HG02678 (cell line): ENCODE measurements around the gene ZNF14.
"Not testable (repeated sequence)": the region's sequence is repeated elsewhere in the genome, so short reads cannot be mapped to it uniquely, and the experiment has no call there.

Experiments used
- ATAC-seq: cut with Tn5 transposase; IDR thresholded peaks from one replicate; pipeline ENCODE4 v1.9.1; 2021; ENCODE audit warnings: mild to moderate bottlenecking, moderate library complexity; ENCODE audit not compliant: unreplicated experiment

Gene ZNF14

GRCh38 chr19:19696386-19696785 is 36.5 kb downstream of the ZNF14 start:
- no peak for ATAC-seq

DNA sequence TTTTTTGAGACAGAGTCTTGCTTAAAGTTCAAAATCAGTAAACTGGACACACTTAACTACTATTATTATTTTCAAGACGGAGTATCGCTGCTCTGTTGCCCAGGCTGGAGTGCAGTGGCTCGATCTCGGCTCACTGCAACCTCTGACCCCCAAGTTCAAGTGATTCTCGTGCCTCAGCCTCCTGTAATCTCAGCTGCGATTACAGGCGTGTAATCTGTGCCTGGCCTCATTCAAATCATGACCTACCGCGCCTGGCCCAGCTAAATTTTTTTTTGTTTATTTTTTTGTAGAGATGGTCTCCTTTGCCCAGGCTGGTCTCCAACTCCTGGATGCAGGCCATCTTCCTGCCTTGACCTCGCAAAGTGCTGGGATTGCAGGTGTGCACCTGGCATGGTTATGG is 41.2 kb downstream of the ZNF14 start:
- ATAC-seq = no peak

DNA sequence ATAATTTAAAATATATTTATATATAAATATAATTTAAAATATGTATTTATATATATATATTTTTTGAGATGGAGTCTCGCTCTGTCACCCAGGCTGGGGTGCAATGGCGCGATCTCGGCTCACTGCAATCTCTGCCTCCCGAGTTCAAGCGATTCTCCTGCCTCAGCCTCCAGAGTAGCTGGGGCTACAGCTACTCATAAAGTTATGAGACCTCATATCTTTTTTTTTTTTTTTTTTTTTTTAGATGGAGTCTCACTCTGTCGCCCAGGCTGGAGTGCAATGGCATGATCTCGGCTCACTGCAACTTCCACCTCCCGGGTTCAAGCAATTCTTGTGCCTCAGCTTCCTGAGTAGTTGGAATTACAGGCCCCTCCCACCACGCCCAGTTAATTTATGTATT is 43.9 kb downstream of the ZNF14 start:
- ATAC-seq = not testable (repeated sequence)

- ATAC-seq = no peak
Observed at GRCh38 chr19:19687090-19687489, 45.8 kb downstream of the ZNF14 start.

GRCh38 chr19:19686580-19686979 is 46.3 kb downstream of the ZNF14 start:
- ATAC-seq = no peak

DNA sequence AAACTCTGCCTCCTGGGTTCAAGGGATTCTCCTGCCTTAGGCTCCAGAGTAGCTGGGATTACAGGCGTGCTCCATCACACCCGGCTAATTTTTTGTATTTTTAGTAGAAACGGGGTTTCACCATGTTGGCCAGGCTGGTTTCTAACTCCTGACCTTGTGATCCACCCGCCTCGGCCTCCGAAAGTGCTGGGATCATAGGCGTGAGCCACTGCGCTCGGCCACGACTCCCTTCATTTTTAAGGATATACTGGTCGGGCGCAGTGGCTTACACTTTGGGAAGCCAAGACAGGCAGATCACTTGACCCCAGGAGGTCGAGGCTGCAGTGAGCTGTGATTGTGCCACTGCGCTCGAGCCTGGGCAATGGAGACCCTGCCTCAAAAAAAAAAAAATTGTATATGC is 46.8 kb downstream of the ZNF14 start:
- not testable (repeated sequence) for ATAC-seq

DNA sequence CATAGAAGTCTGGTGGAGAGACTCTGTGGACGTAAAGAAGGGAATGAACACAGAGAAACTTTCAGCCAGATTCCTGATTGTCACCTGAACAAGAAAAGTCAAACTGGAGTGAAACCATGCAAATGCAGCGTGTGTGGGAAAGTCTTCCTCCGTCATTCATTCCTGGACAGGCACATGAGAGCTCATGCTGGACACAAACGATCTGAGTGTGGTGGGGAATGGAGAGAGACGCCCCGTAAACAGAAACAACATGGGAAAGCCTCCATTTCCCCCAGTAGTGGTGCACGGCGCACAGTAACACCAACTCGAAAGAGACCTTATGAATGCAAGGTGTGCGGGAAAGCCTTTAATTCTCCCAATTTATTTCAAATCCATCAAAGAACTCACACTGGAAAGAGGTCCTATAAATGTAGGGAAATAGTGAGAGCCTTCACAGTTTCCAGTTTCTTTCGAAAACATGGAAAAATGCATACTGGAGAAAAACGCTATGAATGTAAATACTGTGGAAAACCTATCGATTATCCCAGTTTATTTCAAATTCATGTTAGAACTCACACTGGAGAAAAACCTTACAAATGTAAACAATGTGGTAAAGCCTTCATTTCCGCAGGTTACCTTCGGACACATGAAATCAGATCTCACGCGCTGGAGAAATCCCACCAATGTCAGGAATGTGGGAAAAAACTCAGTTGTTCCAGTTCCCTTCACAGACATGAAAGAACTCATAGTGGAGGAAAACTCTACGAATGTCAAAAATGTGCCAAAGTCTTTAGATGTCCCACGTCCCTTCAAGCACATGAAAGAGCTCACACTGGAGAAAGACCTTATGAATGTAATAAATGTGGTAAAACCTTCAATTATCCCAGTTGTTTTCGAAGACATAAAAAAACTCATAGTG is 53.5 kb downstream of the ZNF14 start:
- no peak for ATAC-seq

- no peak for ATAC-seq
Observed at GRCh38 chr19:19677579-19677978, 55.3 kb downstream of the ZNF14 start.

GRCh38 chr19:19674315-19674714 is 58.6 kb downstream of the ZNF14 start:
- ATAC-seq = no peak

- no peak for ATAC-seq
Observed at GRCh38 chr19:19672816-19673215, 60.1 kb downstream of the ZNF14 start.

- ATAC-seq = no peak
Observed at GRCh38 chr19:19670070-19670551, 62.8 kb downstream of the ZNF14 start.

GRCh38 chr19:19668230-19669012 is 64.5 kb downstream of the ZNF14 start, which contains the start of gene ZNF101:
TSS of gene ZNF101 (plus strand) at chr19:19668839. CDS start at chr19:19668964, 125 bp downstream.
- peak; percentile 66 for ATAC-seq

- ATAC-seq = not testable (repeated sequence)
Observed at GRCh38 chr19:19665420-19665948, 67.4 kb downstream of the ZNF14 start.

GRCh38 chr19:19663256-19664120 is 69.4 kb downstream of the ZNF14 start, which contains the start of gene ATP13A1:
TSS of gene ATP13A1 (minus strand) at chr19:19663676. CDS start at chr19:19663666, 10 bp downstream.
- ATAC-seq = peak; percentile 72

DNA sequence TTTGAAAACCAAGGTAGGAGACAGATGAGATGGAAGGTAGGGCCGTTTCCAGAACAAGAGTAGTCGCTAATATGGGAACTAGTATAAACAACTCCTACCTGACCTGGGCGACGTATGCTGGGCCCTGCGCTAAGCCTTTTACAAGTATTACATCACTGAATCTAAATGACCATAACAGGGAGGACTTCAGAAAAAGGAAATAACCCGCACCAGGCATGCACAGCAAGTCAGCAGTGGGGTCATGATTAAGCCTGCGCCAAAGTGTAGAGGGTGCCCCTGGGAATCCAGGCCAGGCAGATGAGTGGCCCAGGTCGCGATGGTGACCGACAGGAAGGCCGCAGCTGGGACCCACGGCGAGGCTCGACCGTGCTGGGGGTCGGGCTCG is 70.0 kb downstream of the ZNF14 start:
- no peak for ATAC-seq

- ATAC-seq = no peak
Observed at GRCh38 chr19:19662344-19662743, 70.6 kb downstream of the ZNF14 start.

DNA sequence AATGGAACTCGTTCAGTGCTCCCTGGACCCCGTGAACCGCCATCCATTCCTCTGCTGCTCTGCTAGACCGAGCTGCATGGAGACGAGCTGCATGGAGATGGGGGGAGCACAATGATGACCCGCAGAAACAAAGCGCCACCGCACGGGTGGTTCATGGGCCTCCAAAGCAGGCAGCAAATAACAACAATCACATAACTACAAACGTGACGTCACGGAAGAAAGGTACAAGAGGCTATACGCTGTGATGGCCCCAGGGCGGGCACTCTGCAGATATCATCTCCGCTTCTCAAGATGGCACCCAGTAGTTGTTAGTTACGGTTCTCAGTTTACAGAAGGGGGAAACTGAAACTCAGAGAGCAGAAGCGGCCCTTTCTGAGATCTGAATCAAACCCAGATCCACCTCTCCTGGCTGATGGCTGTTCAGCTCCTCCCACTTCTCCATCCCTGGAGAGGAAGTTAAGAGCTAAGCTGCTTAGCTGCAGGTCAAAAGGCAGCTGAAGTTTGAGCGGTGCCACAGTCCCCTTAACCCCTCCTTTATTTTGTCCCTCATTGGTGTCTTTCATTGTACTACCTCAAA is 71.1 kb downstream of the ZNF14 start:
- peak; percentile 30 for ATAC-seq

- ATAC-seq = no peak
Observed at GRCh38 chr19:19661141-19661674, 71.7 kb downstream of the ZNF14 start.
